ENCODE data around the gene BUB3.

The BUB3 gene

GRCh38 chr10:123141791-123142700 is 12.2 kb upstream of the BUB3 start:
- DNase-seq (ENCODE audit: low spot score): no peak

GRCh38 chr10:123142701-123143161 is 11.5 kb upstream of the BUB3 start:
- DNase-seq (ENCODE audit: low spot score): no peak

- DNase-seq (ENCODE audit: low spot score): no peak
Observed at GRCh38 chr10:123143162-123143824, 10.9 kb upstream of the BUB3 start.

- DNase-seq (ENCODE audit: low spot score): no peak
Observed at GRCh38 chr10:123143825-123144168, 10.4 kb upstream of the BUB3 start.

- no peak for DNase-seq (ENCODE audit: low spot score)
Observed at GRCh38 chr10:123144697-123145541, 9.3 kb upstream of the BUB3 start.

- DNase-seq (ENCODE audit: low spot score): no peak
Observed at GRCh38 chr10:123145542-123146012, 8.6 kb upstream of the BUB3 start.

GRCh38 chr10:123146013-123146893 is 7.9 kb upstream of the BUB3 start:
- DNase-seq (ENCODE audit: low spot score): no peak

- no peak for DNase-seq (ENCODE audit: low spot score)
Observed at GRCh38 chr10:123146894-123147634, 7.1 kb upstream of the BUB3 start.

GRCh38 chr10:123147635-123148413 is 6.4 kb upstream of the BUB3 start, which contains the start of gene HMX2:
Gene HMX2 (plus strand): TSS chr10:123148136. CDS start chr10:123148379, 243 bp downstream.
- no peak for DNase-seq (ENCODE audit: low spot score)

GRCh38 chr10:123148414-123149161 is 5.6 kb upstream of the BUB3 start:
- DNase-seq (ENCODE audit: low spot score): no peak

GRCh38 chr10:123149162-123149567 is 5.0 kb upstream of the BUB3 start:
- no peak for DNase-seq (ENCODE audit: low spot score)

GRCh38 chr10:123149568-123150270 is 4.5 kb upstream of the BUB3 start:
- DNase-seq (ENCODE audit: low spot score): no peak

GRCh38 chr10:123150271-123150985 is 3.8 kb upstream of the BUB3 start:
- no peak for DNase-seq (ENCODE audit: low spot score)

GRCh38 chr10:123150986-123151736 is 3.0 kb upstream of the BUB3 start:
- DNase-seq (ENCODE audit: low spot score): no peak

GRCh38 chr10:123151737-123152135 is 2.5 kb upstream of the BUB3 start:
- DNase-seq (ENCODE audit: low spot score): no peak

GRCh38 chr10:123153486-123154091 is 613 bp upstream of the BUB3 start:
- DNase-seq (ENCODE audit: low spot score): no peak

Measured in globus pallidus (tissue), 1 donor.